AG10803 (cell line): ENCODE results near the gene TTC28.
A peak's percentile ranks its signal among the peaks of the same experiment; 100 is the strongest.

ENCODE experiments used
- DNase-seq: peaks from one replicate; pipeline ENCODE4 v3.0.0; 2010; ENCODE audit warnings: low read depth
- H3K4me3 ChIP-seq: 2 replicates; pipeline ENCODE4 v1.5.1; 2011; ENCODE audit warnings: mild to moderate bottlenecking, low read length, control low read depth
- CTCF ChIP-seq: conservative IDR thresholded peaks from 2 replicates; pipeline ENCODE4 v1.5.1; 2011; ENCODE audit warnings: mild to moderate bottlenecking, low read length, control low read depth, inconsistent platforms

The TTC28 gene

GRCh38 chr22:28395920-28396753 is 283.5 kb downstream of the TTC28 start:
- TF ChIP-seq CTCF: no peak
- no peak overlapping the region for H3K4me3 ChIP-seq
- peak; percentile 29 for DNase-seq

GRCh38 chr22:28395520-28395919 is 284.1 kb downstream of the TTC28 start:
- TF ChIP-seq CTCF: no peak
- no peak for DNase-seq
- H3K4me3 ChIP-seq: no peak overlapping the region

- no peak overlapping the region for H3K4me3 ChIP-seq
- no peak for DNase-seq
- no peak for TF ChIP-seq CTCF
Measured at GRCh38 chr22:28394513-28395110, 285.0 kb downstream of the TTC28 start.

- no peak for TF ChIP-seq CTCF
- H3K4me3 ChIP-seq: no peak overlapping the region
- DNase-seq: peak; percentile 29
Measured at GRCh38 chr22:28381429-28382167, 298.0 kb downstream of the TTC28 start.

- no peak for TF ChIP-seq CTCF
- DNase-seq: no peak
- no peak overlapping the region for H3K4me3 ChIP-seq
Measured at GRCh38 chr22:28379951-28380350, 299.7 kb downstream of the TTC28 start.

GRCh38 chr22:28379075-28379779 is 300.4 kb downstream of the TTC28 start:
- DNase-seq: no peak
- TF ChIP-seq CTCF: no peak
- no peak overlapping the region for H3K4me3 ChIP-seq
